HG03097 (cell line): ENCODE results near the gene CCDC18.

Experiments used
- ATAC-seq: cut with Tn5 transposase; IDR thresholded peaks from one replicate; pipeline ENCODE4 v1.9.1; 2021; ENCODE audit not compliant: unreplicated experiment, low FRiP score

Gene CCDC18

DNA sequence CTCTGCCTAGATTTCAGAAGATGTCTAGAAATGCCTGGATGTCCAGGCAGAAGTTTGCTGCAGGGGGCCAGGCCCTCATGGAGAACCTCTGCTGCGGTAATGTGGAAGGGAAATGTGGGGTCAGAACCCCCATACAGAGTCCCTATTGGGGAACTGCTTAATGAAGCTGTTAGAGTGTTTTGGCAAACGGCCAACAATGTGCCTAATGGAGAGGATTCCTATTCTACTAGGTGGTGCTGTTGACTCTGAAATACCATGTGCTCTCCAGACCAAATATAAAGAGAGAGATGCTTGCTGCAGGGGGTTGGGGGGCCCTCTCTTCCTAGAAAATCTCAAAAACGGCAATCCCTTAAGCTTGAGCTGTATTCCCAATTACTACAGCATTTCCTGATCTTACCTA is 108.0 kb downstream of the CCDC18 start:
- ATAC-seq, result no peak

DNA sequence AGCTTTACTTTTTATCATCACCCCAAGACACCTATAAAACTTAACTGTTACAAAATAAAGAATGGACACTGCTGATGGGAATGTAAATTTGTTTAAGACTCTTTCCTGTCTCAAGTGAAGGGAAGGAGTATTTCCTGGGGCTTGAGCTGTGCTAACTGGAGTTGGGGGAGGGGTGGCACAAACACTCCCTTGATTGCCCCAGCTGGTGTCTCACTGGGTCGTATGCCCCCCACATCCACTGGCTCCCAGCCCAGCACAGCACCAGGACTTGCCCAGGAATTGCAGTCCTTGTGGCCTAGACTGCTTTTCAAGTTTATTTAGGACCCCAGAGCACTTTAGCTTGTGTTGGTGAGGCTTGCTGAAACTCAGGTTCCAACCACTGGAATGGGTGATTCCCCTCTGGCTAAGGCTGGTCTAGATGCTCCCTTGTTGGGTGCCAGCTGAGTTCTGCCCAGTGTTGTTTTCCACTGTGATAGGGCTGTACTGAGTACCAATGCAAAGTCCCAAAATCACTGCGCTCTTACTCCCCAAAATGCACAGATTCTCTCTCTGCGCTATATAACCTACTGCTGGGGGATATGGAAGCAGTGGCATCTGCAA is 116.1 kb downstream of the CCDC18 start:
- ATAC-seq, result no peak

DNA sequence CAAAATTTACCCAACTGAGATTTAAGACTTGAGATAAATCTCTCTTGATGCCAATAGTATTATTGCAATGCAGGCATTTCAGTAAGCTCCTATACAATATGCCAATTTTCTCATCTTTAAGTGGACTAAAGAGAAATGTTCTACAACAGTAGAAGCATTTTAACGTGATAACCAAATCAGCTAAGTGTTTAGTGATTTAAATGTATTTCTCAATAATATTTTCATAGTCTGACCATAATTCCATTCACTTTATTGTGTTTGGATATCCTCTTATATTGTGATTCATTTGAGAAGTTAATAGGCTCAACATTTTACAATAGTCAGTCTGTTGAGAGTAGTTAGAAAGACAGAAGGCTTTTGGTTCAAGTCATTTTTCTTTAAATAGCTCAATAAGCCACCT is 120.6 kb downstream of the CCDC18 start:
- ATAC-seq, result no peak

DNA sequence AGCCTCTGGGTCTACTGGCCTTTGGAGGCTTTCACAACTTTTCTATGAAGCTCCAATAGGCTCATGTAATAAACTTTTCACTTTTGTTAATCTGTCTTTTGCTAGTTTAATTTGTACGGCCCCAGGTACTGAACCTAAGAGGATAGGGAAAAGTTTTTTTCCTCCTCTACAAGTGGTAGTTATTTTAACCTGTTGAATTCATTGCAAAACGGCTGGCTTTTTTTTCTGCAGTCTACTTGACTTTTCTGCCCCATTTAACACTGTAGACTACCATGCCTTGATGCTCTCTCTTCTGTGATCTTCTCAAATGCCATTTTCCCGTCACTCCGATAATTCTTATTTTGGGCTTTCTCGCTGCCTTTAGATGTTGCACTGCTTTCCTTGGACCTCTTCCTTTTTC is 121.6 kb downstream of the CCDC18 start:
- no peak for ATAC-seq

GRCh38 chr1:93304716-93305138 is 124.2 kb downstream of the CCDC18 start:
- ATAC-seq, result no peak

GRCh38 chr1:93306920-93307319 is 126.4 kb downstream of the CCDC18 start:
- no peak for ATAC-seq

GRCh38 chr1:93313026-93313425 is 132.5 kb downstream of the CCDC18 start:
- no peak for ATAC-seq

GRCh38 chr1:93317207-93317606 is 136.7 kb downstream of the CCDC18 start:
- ATAC-seq, result no peak

DNA sequence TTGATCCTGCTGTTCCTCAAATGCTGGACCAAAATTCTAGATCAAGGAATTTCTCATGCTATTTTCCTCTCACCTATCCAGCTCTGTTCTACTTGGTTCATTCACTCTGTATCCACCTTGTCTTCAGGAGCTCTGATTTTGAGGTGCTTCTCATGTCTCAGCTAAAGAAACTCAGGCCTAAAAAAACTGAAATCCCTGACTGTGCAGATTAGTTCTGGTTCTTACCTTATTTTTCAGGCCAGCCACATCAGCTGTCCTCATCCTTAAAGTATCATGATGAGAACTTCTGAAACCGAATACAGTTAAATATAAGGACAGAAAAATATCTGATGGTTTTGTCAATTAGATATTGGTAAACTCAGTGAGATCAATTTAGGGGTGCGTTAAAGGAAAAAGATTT is 137.4 kb downstream of the CCDC18 start:
- no peak for ATAC-seq

DNA sequence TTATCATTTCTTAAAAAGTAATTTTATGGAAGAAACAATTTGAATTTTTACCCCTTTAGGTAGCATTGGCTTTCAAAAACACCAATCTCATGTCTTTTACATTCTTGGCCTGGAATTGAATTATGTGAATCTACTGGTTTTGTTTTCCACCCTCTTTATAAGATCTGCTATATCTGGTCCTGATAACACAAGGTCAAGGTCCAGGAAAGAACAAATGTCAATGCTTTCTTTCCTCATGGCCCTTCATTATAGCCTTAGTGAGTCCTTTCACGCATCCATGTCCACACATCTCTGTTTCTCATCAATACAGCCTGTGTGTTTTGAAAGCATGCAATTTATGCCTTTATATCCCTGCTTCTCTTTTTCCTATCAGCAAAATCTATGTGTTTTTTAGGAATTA is 141.2 kb downstream of the CCDC18 start:
- ATAC-seq, result no peak

GRCh38 chr1:93322349-93322748 is 141.8 kb downstream of the CCDC18 start:
- no peak for ATAC-seq

DNA sequence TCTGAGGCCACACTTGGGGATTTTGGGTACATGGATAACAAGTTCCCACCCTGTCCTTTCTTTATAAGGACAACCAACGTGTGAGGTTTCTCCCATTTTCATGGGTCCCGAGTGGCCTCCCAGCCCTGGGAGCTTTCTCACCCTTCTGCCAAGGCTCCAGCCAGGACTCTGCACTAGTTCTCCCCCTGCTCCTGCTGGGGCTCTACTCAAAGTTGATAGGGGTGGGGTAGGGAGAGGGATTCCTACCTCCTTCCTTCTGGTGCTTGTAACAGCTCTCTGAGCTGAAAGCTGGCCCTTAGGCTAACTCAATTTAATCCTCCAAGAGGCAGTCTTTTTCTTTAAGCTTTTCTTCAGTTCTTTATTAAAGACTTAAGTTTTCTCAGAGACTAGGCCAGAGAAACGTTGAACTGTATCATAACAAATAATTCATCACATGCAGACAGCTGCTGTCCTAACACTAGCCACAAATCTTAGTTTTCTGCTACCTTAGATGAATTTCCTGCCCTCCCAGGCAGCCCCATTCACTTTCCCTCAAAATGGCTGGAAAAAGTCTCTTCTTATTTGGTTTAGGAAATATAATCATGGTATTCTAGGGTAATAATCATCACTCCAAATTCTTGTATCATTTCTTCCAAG is 142.8 kb downstream of the CCDC18 start:
- no peak for ATAC-seq

GRCh38 chr1:93324486-93325464 is 144.3 kb downstream of the CCDC18 start:
- ATAC-seq, result no peak
